ENCODE data around the gene ZNF708. TPM values are rescaled to one million over a fixed set of nuclear protein-coding genes. Genes with fewer than 3 reads are reported as not detected.
A peak's percentile ranks its signal among the peaks of the same experiment; 100 is the strongest.

Gene ZNF708
- total RNA-seq, 3 donors from 2014 or later (not counting 1 experiment from before 2014, with no cell fraction given), result 21.2 to 24.4 (median 24.4) TPM

DNA sequence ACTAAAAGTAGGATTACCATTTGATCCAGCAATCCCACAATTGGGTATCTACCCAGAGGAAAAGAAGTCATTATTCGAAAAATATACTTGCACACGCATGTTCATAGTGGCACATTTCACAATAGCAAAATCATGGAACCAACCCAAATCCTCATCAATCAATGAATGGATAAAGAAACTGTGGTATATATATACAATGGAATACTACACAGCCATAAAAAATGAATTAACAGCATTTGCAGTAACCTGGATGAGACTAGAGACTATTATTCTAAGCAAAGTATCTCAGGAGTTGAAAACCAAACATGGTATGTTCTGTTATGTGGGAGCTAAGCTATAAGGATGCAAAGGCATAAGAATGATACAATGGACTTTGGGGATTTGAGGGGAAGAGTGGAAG, 3.0 kb downstream of the ZNF708 start:
- H3K36me3 ChIP-seq (ENCODE audit: control insufficient read depth, insufficient read depth, low read length), result no peaks in the 10 kb centered on the region
- WGBS (ENCODE audit: insufficient coverage), result no CpG with 5 or more reads among the region's 2 CpGs
- peak overlapping the region in 1 of 2 donors; percentile 75 for H3K27ac Mint-ChIP-seq

DNA sequence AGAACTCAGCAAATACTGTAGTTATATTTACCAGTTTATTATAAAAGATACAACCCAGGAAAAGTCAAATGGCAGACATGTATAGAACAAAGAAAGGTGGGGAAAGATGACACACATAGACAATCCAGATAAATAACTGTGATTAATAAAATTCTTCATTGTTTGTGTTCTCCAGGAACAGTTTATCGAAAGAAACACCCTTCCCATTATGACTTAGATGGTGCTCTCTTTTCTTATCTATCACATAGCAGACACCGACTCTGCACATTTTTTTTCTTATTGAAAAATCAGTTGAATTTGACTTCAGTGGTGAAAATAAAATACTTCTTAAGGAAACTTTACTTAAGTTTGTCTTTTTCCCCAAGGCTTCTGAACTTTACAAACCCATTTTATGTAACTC, 6.2 kb downstream of the ZNF708 start:
- Histone ChIP-seq H3K27me3 (ENCODE audit: control insufficient read depth, insufficient read depth, low read length) (no peaks in the 10 kb centered on the region), H3K4me1 (ENCODE audit: control insufficient read depth, insufficient read depth, low read length) (peaks cover 15% of the 10 kb centered on the region), H3K9me3 (ENCODE audit: control insufficient read depth, insufficient read depth, low read length) (no peaks in the 10 kb centered on the region), H3K4me3 (ENCODE audit: low read length) (no peak overlapping the region), H3K27ac (ENCODE audit: low read length) (no peak overlapping the region), H3K36me3 (ENCODE audit: control insufficient read depth, insufficient read depth, low read length) (no peaks in the 10 kb centered on the region)
- H3K9me3 Mint-ChIP-seq, result no peaks in the 10 kb centered on the region
- peak overlapping the region in 1 of 2 donors; percentile 43 for H3K27ac Mint-ChIP-seq
- H3K36me3 Mint-ChIP-seq, result peaks cover 14% of the 10 kb centered on the region
- intact Hi-C loops (cut with micrococcal nuclease), result loop anchor here (10.0 kb wide), 1 partner anchor 182 kb away; the partner anchor contains the start of gene ZNF429
- DNase-seq, result no peak
- TF ChIP-seq, protein P1, sequence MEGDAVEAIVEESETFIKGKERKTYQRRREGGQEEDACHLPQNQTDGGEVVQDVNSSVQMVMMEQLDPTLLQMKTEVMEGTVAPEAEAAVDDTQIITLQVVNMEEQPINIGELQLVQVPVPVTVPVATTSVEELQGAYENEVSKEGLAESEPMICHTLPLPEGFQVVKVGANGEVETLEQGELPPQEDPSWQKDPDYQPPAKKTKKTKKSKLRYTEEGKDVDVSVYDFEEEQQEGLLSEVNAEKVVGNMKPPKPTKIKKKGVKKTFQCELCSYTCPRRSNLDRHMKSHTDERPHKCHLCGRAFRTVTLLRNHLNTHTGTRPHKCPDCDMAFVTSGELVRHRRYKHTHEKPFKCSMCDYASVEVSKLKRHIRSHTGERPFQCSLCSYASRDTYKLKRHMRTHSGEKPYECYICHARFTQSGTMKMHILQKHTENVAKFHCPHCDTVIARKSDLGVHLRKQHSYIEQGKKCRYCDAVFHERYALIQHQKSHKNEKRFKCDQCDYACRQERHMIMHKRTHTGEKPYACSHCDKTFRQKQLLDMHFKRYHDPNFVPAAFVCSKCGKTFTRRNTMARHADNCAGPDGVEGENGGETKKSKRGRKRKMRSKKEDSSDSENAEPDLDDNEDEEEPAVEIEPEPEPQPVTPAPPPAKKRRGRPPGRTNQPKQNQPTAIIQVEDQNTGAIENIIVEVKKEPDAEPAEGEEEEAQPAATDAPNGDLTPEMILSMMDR (IDR thresholded peaks at IDR 0.05), result no peak
- H3K4me1 Mint-ChIP-seq, result peaks cover 64 to 76% of the 10 kb centered on the region in 2 donors
- no peak overlapping the region for H3K4me3 Mint-ChIP-seq
- H3K27me3 Mint-ChIP-seq (ENCODE audit: low read depth in 2 of 2), result no peaks in the 10 kb centered on the region
- 93% methylated on average over 2 of the region's 2 CpGs for WGBS (ENCODE audit: insufficient coverage)
- no peak for ATAC-seq

More for the DNA sequence above, 3.0 kb downstream of the ZNF708 start:
- TF ChIP-seq, protein P1 (IDR thresholded peaks at IDR 0.05), result no peak
- H3K4me3 Mint-ChIP-seq, result peak overlapping the region; percentile 62
- peaks cover 14% of the 10 kb centered on the region for H3K36me3 Mint-ChIP-seq
- no peaks in the 10 kb centered on the region for H3K9me3 Mint-ChIP-seq
- peaks cover 60% of the 10 kb centered on the region in 2 donors for H3K4me1 Mint-ChIP-seq
- Histone ChIP-seq H3K9me3 (ENCODE audit: control insufficient read depth, insufficient read depth, low read length) (no peaks in the 10 kb centered on the region), H3K4me1 (ENCODE audit: control insufficient read depth, insufficient read depth, low read length) (peaks cover 22% of the 10 kb centered on the region), H3K4me3 (ENCODE audit: low read length) (no peak overlapping the region), H3K27me3 (ENCODE audit: control insufficient read depth, insufficient read depth, low read length) (no peaks in the 10 kb centered on the region), H3K27ac (ENCODE audit: low read length) (no peak overlapping the region)
- ATAC-seq (no peak), DNase-seq (no peak)
- intact Hi-C loops (cut with micrococcal nuclease), result loop anchor here (5.0 to 10.0 kb wide), 2 partner anchors 179 to 184 kb away; partner anchors contain the start of genes ZNF429 and ZNF431
- no peaks in the 10 kb centered on the region for H3K27me3 Mint-ChIP-seq (ENCODE audit: low read depth in 2 of 2)

DNA sequence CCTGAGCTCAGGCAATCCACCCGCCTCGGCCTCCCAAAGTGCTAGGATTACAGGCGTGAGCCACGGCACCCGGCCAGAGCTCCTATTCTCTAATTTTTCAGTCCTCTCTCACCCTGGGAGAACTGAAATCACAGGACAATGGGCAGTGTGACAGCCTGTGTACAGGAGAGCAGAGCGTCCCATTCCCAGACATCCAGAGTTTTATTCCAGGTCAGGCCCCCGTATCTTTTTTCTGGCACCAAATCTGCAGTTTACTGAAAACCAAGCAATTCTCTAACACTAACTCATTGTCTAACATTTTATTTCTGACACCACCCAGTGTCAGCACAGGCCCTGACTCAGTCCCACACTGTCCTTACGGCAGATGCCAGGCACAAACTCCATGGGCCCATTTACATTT, 6.7 kb downstream of the ZNF708 start:
- H3K4me3 ChIP-seq (ENCODE audit: low read length), result no peak overlapping the region
- Mint-ChIP-seq H3K36me3 (peaks cover 14% of the 10 kb centered on the region), H3K4me1 (peaks cover 64 to 76% of the 10 kb centered on the region in 2 donors)

More for the DNA sequence above, 6.7 kb downstream of the ZNF708 start:
- DNase-seq (no peak), ATAC-seq (no peak)
- no peak overlapping the region for H3K4me3 Mint-ChIP-seq
- intact Hi-C loops (cut with micrococcal nuclease), result loop anchor here (10.0 kb wide), 1 partner anchor 182 kb away; the partner anchor contains the start of gene ZNF429
- Histone ChIP-seq H3K4me1 (ENCODE audit: control insufficient read depth, insufficient read depth, low read length) (peaks cover 12% of the 10 kb centered on the region), H3K36me3 (ENCODE audit: control insufficient read depth, insufficient read depth, low read length) (no peaks in the 10 kb centered on the region), H3K27ac (ENCODE audit: low read length) (no peak overlapping the region), H3K27me3 (ENCODE audit: control insufficient read depth, insufficient read depth, low read length) (no peaks in the 10 kb centered on the region), H3K9me3 (ENCODE audit: control insufficient read depth, insufficient read depth, low read length) (no peaks in the 10 kb centered on the region)
- TF ChIP-seq, protein P1 (IDR thresholded peaks at IDR 0.05), result no peak
- peak overlapping the region in 1 of 2 donors; percentile 65 for H3K27ac Mint-ChIP-seq
- H3K27me3 Mint-ChIP-seq (ENCODE audit: low read depth in 2 of 2), result no peaks in the 10 kb centered on the region
- no peaks in the 10 kb centered on the region for H3K9me3 Mint-ChIP-seq
- 96% methylated on average over 8 of the region's 8 CpGs for WGBS (ENCODE audit: insufficient coverage)
